ENCODE results near the gene PRKCH. TPM values are rescaled to one million over a fixed set of nuclear protein-coding genes. Genes with fewer than 3 reads are reported as not detected.

The PRKCH gene
- total and polyA plus RNA-seq, 2 donors (not counting 3 experiments of a cell fraction or from before 2014, with no cell fraction given), result 97.7 to 103 TPM

- TF ChIP-seq MAX (IDR thresholded peaks at IDR 0.05; ENCODE audit: insufficient read depth, insufficient read length), result peak; percentile 39
- TF ChIP-seq MYC (IDR thresholded peaks at IDR 0.05; ENCODE audit: low read depth, low read length), result no peak
- FAIRE-seq (no peak), DNase-seq (ENCODE audit: low read depth, low spot score) (peak; percentile 91)
- ChIA-PET POLR2A (no interaction called here), CTCF (interaction anchor here (0.8 to 1.9 kb wide), 4 partner anchors 12 to 339 kb away, joined by 4 to 10 read pairs (median 4); no protein-coding TSS in a partner anchor)
- no peaks in the 10 kb centered on the region for H4K20me1 ChIP-seq (replicated peaks; ENCODE audit: control insufficient read depth, extremely low read depth, insufficient read depth, low read length)
- no TSS peak for BruUV-seq (replicated peaks)
- no peaks in the 10 kb centered on the region for H3K27me3 ChIP-seq (ENCODE audit: control insufficient read depth in 2 of 2, insufficient read depth in 2 of 2, low read length in 2 of 2)
- H3K27ac ChIP-seq (ENCODE audit: insufficient read depth, low read depth, low read length), result peak overlapping the region; percentile 52
- H3K79me2 ChIP-seq (ENCODE audit: control insufficient read depth, insufficient read depth, low read length), result no peaks in the 10 kb centered on the region
- intact Hi-C loops (cut with micrococcal nuclease) (no loop called here), dilution Hi-C loops (cut with MboI; ENCODE audit: extremely low pct_ligation_motif_present, low sequenced_read_pairs) (no loop called here)
- no peak overlapping the region for H3K4me3 ChIP-seq (replicated peaks in 1 of 3; ENCODE audit: insufficient read depth in 1 of 3, low read depth in 1 of 3, low read length in 3 of 3)
- H3K4me1 ChIP-seq (ENCODE audit: control insufficient read depth, extremely low read depth, insufficient read depth, low read length), result peaks cover 29% of the 10 kb centered on the region
- no peaks in the 10 kb centered on the region for H3K9me1 ChIP-seq (replicated peaks; ENCODE audit: control insufficient read depth, extremely low read depth, insufficient read depth, low read length)
- H2AFZ ChIP-seq (ENCODE audit: low read depth, low read length), result no peak overlapping the region
- H3K9ac ChIP-seq (replicated peaks; ENCODE audit: extremely low read depth, insufficient read depth, low read length), result no peak overlapping the region
- no peaks in the 10 kb centered on the region for H3K9me3 ChIP-seq (replicated peaks; ENCODE audit: control insufficient read depth, insufficient read depth, low read length)
- peaks cover 0 to 4% of the 10 kb centered on the region in 2 experiments for H3K36me3 ChIP-seq (ENCODE audit: control insufficient read depth in 2 of 2, extremely low read depth in 1 of 2, insufficient read depth in 2 of 2, low read length in 2 of 2)
- H3K4me2 ChIP-seq (ENCODE audit: insufficient read depth, low read length), result peak overlapping the region; percentile 4
These were observed 177.4 kb downstream of the PRKCH start for GRCh38 chr14:61498811-61499210.

GRCh38 chr14:61499991-61500390 lies 178.6 kb downstream of the PRKCH start:
- dilution Hi-C loops (cut with MboI; ENCODE audit: extremely low pct_ligation_motif_present, low sequenced_read_pairs), result no loop called here
- Histone ChIP-seq H3K36me3 (ENCODE audit: control insufficient read depth in 2 of 2, extremely low read depth in 1 of 2, insufficient read depth in 2 of 2, low read length in 2 of 2) (peaks cover 0 to 4% of the 10 kb centered on the region in 2 experiments), H3K27me3 (ENCODE audit: control insufficient read depth in 2 of 2, insufficient read depth in 2 of 2, low read length in 2 of 2) (no peaks in the 10 kb centered on the region), H4K20me1 (replicated peaks; ENCODE audit: control insufficient read depth, extremely low read depth, insufficient read depth, low read length) (no peaks in the 10 kb centered on the region), H3K4me2 (ENCODE audit: insufficient read depth, low read length) (no peak overlapping the region), H3K79me2 (ENCODE audit: control insufficient read depth, insufficient read depth, low read length) (no peaks in the 10 kb centered on the region), H3K4me3 (replicated peaks in 1 of 3; ENCODE audit: insufficient read depth in 1 of 3, low read depth in 1 of 3, low read length in 3 of 3) (no peak overlapping the region), H3K9ac (replicated peaks; ENCODE audit: extremely low read depth, insufficient read depth, low read length) (no peak overlapping the region), H3K9me1 (replicated peaks; ENCODE audit: control insufficient read depth, extremely low read depth, insufficient read depth, low read length) (no peaks in the 10 kb centered on the region), H2AFZ (ENCODE audit: low read depth, low read length) (no peak overlapping the region), H3K4me1 (ENCODE audit: control insufficient read depth, extremely low read depth, insufficient read depth, low read length) (peaks cover 30% of the 10 kb centered on the region), H3K9me3 (replicated peaks; ENCODE audit: control insufficient read depth, insufficient read depth, low read length) (no peaks in the 10 kb centered on the region), H3K27ac (ENCODE audit: insufficient read depth, low read depth, low read length) (no peak overlapping the region)
- TF ChIP-seq EZH2 (IDR thresholded peaks at IDR 0.05; ENCODE audit: borderline replicate concordance, low read depth, low read length, severe bottlenecking) (no peak), MAX (IDR thresholded peaks at IDR 0.05; ENCODE audit: insufficient read depth, insufficient read length) (no peak), JUN (IDR thresholded peaks at IDR 0.05; ENCODE audit: borderline replicate concordance, insufficient read depth, insufficient read length, low read depth) (no peak), MYC (IDR thresholded peaks at IDR 0.05; ENCODE audit: low read depth, low read length) (no peak), FOS (IDR thresholded peaks at IDR 0.05; ENCODE audit: borderline replicate concordance, insufficient read depth, low read length) (no peak), CTCF (IDR thresholded peaks at IDR 0.05; ENCODE audit: extremely low read depth in 1 of 2, insufficient read depth in 1 of 2, low read depth in 1 of 2, low read length in 2 of 2) (no peak), POLR2A (IDR thresholded peaks at IDR 0.05; ENCODE audit: low read depth, low read length) (no peak), POLR2AphosphoS5 (IDR thresholded peaks at IDR 0.05; ENCODE audit: insufficient read depth, low read depth, low read length) (no peak)
- BruUV-seq (replicated peaks), result no TSS peak
- ChIA-PET POLR2A (no interaction called here), CTCF (interaction anchor here (1.5 to 1.9 kb wide), 2 partner anchors 24 to 338 kb away, joined by 4 to 10 read pairs; no protein-coding TSS in a partner anchor)
- no peak for DNase-seq (ENCODE audit: low read depth, low spot score)
- intact Hi-C loops (cut with micrococcal nuclease), result no loop called here
- FAIRE-seq, result no peak
